Mesenteric fat pad (tissue), 1 donor: ENCODE data around the gene DEFB128. TPM values are rescaled to one million over a fixed set of nuclear protein-coding genes. Genes with fewer than 3 reads are reported as not detected.

ENCODE experiments used
- DNase-seq: peaks from one replicate; pipeline ENCODE4 v3.0.0-alpha.2; 2020; ENCODE audit warnings: low spot score
- total RNA-seq: library from RNA; stranded (reverse); fragmentation: NEBNext Ultra II Directional; extraction: Animal tissue kit (Norgen Biotek cat#: 25700); gene quantifications from one replicate; pipeline ENCODE4 v1.2.1, GENCODE V29; 2021
- donor health status: DM: yes; HTN: yes; CAD: no.

Gene DEFB128
- total RNA-seq, 1 donor from 2014 or later, result not detected

DNA sequence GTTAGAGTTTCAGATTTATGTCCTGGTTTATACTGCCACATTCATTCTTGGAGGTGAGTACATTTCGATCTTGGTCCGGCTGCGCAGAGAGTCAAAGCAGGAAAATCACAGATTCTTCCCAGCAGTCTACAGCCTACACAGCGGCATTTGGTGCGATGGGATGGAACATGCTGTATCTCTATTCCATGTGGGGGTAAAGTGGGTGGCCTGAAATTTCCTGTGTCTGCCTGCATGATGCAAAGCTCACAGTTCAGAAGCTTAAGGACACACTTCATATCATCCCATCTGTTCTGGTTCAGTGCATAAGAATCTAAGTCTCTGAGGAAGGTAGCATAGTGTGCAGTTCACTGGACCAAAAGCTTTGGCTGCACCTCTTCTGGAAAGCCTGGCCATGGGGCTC lies 32.4 kb downstream of the DEFB128 start, which contains the start of gene DEFB127:
DEFB127 (plus strand) TSS at position 301 of the 400 bp plus-strand sequence; CDS start at position 392, 91 bp downstream.
- DNase-seq, result peak; percentile 37

DNA sequence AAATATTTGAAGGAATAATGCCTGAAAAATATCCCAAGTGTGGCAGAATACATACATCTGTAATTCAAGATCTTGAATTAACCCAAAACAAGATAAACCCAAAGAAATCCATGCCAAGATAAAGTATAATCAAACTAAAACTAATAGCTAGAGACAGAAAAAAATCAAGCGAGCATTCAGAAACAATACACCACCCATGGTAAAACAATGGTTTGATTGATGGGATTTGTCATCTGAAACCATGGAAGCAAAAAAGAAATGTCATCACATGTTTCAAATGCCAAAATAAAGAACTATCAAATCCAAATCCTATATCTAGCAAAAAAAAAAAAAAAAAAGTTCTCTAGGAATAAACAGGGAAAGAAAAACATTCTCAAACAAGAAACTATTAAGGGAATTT lies 37.4 kb downstream of the DEFB128 start:
- no peak for DNase-seq

GRCh38 chr20:145877-146276 lies 43.6 kb downstream of the DEFB128 start:
- DNase-seq, result no peak

- DNase-seq, result no peak
Observed at GRCh38 chr20:142290-142689, 47.2 kb downstream of the DEFB128 start, which contains the start of gene DEFB126. Gene DEFB126 (plus strand): TSS chr20:142590. CDS start chr20:142629, 39 bp downstream.

Other genes starting within 250 kb of the DEFB128 start
- gene DEFB125, start 102.0 kb downstream of the DEFB128 start, total RNA-seq, result not detected
- gene DEFB126, start 47.1 kb downstream of the DEFB128 start, total RNA-seq, result not detected
- gene DEFB127, start 32.3 kb downstream of the DEFB128 start, total RNA-seq, result not detected
- not detected for gene DEFB129, start 37.5 kb upstream of the DEFB128 start, total RNA-seq
- 1.5 TPM for gene DEFB132, start 68.0 kb upstream of the DEFB128 start, total RNA-seq
- 5.0 TPM for gene C20orf96, start 101.0 kb upstream of the DEFB128 start, total RNA-seq
- 9.1 TPM for gene ZCCHC3, start 107.9 kb upstream of the DEFB128 start, total RNA-seq
- 8.5 TPM for gene SOX12, start 135.8 kb upstream of the DEFB128 start, total RNA-seq
- 21.3 TPM for gene NRSN2, start 157.4 kb upstream of the DEFB128 start, total RNA-seq
- 9.4 TPM for gene TRIB3, start 191.0 kb upstream of the DEFB128 start, total RNA-seq
- gene RBCK1, start 218.6 kb upstream of the DEFB128 start, total RNA-seq, result 60.1 TPM